Measurements from ENCODE around the gene ZNF654. TPM values are rescaled to one million over a fixed set of nuclear protein-coding genes. Genes with fewer than 3 reads are reported as not detected.

The ZNF654 gene
- total and polyA plus RNA-seq, 2 of the 13 experiments (the other 11 are each of a cell fraction or from before 2014, with no cell fraction given) = 1.8 to 4.1 TPM

DNA sequence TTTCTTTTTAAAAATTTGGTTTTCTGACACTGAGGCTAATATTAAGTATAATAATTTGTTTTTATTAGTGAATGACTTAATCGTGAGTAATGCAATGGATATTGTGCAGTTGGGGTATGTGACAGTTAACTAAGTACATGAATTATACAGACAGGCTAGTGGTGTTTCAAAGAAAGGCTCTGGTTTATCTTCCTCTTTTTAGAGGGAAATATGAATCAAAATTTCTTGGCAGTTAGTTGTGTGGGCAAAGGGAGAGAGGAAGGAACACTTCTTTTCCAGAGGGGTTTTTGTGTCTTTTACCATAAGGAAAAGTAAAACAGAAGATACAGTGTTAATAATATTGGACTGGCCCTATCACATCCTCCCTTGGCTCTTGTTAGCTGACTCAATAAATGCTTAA lies 2.7 kb downstream of the ZNF654 start:
- H3K4me3 ChIP-seq (replicated peaks in 1 of 3; ENCODE audit: insufficient read depth in 1 of 3, low read depth in 2 of 3, low read length in 3 of 3) = peak overlapping the region in 1 of 3 experiments; percentile 95; a peak in 2 of 6 replicates
- intact Hi-C loops (cut with micrococcal nuclease; ENCODE audit: unreplicated experiment) (no loop called here), in situ Hi-C loops (cut with HindIII; ENCODE audit: extremely low pct_ligation_motif_present, low pct_unique_long_range_greater_than_20kb) (no loop called here)
- H3K27ac ChIP-seq (ENCODE audit: extremely low read length, insufficient read depth, low read length) = no peak overlapping the region
- peaks cover 7% of the 10 kb centered on the region; the same call in 1 of the 2 replicates for H4K20me1 ChIP-seq (ENCODE audit: insufficient read depth, low read length)
- no peak for ATAC-seq
- no peak for DNase-seq (ENCODE audit: low spot score)
- H3K9me3 ChIP-seq (ENCODE audit: low read length) = no peaks in the 10 kb centered on the region
- POLR2A ChIA-PET = no interaction called here
- peak overlapping the region; percentile 71 for H3K4me2 ChIP-seq (ENCODE audit: low read depth, low read length)
- no peak overlapping the region for H3K9ac ChIP-seq (ENCODE audit: insufficient read depth, low read depth, low read length)
- peaks cover 87% of the 10 kb centered on the region for H3K79me2 ChIP-seq (ENCODE audit: insufficient read depth, low read length)
- 77% methylated on average over 1 of the region's 1 CpG for WGBS (ENCODE audit: low lambda C conversion rate)
- FAIRE-seq = no peak
- CTCF ChIA-PET (ENCODE audit: low intra/inter-chr PET ratio, low total read pairs) = no interaction called here
- H3K27me3 ChIP-seq (ENCODE audit: control insufficient read depth in 1 of 2, insufficient read depth in 2 of 2, low read length in 2 of 2) = no peaks in the 10 kb centered on the region; a peak in 1 of 5 replicates
- no TSS peak for BruUV-seq (replicated peaks)
- peaks cover 34% of the 10 kb centered on the region for H3K4me1 ChIP-seq (ENCODE audit: insufficient read depth, low read length)
- no peak overlapping the region for H2AFZ ChIP-seq (ENCODE audit: low read length)
- H3K36me3 ChIP-seq (replicated peaks in 1 of 2; ENCODE audit: control insufficient read depth in 1 of 2, insufficient read depth in 2 of 2, low read length in 2 of 2) = no peaks in the 10 kb centered on the region
- no peak for TF ChIP-seq ZHX2 (IDR thresholded peaks at IDR 0.05; ENCODE audit: low read depth)
- no peak for TF ChIP-seq ZHX2 (CRISPR knock-in tag; IDR thresholded peaks at IDR 0.05; ENCODE audit: borderline replicate concordance)
- TF ChIP-seq, protein P1, sequence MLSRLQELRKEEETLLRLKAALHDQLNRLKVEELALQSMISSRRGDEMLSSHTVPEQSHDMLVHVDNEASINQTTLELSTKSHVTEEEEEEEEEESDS (CRISPR knock-in tag; IDR thresholded peaks at IDR 0.05; ENCODE audit: borderline replicate concordance) = no peak
- TF ChIP-seq ATF7-NPFF (CRISPR knock-in tag; IDR thresholded peaks at IDR 0.05; ENCODE audit: low read depth) = no peak
- TF ChIP-seq ATF6 (CRISPR knock-in tag; conservative IDR thresholded peaks at IDR 0.05) = no peak
- TF ChIP-seq SNAPC2 (CRISPR knock-in tag; IDR thresholded peaks at IDR 0.05) = no peak
- no peak for TF ChIP-seq ZNF382 (CRISPR knock-in tag; IDR thresholded peaks at IDR 0.05; ENCODE audit: borderline replicate concordance)
- no peak for TF ChIP-seq SNRNP70 (IDR thresholded peaks at IDR 0.05; ENCODE audit: low read depth, low read length)
- TF ChIP-seq REL (CRISPR knock-in tag; conservative IDR thresholded peaks at IDR 0.05) = no peak
- TF ChIP-seq ZNF34 (CRISPR knock-in tag; IDR thresholded peaks at IDR 0.05; ENCODE audit: borderline replicate concordance) = no peak
- TF ChIP-seq GMEB2 (CRISPR knock-in tag; IDR thresholded peaks at IDR 0.05; ENCODE audit: low read depth) = no peak
- no peak for TF ChIP-seq HNRNPLL (IDR thresholded peaks at IDR 0.05; ENCODE audit: low read depth, low read length, poor library complexity, severe bottlenecking)
- no peak for TF ChIP-seq ZFP37 (CRISPR knock-in tag; IDR thresholded peaks at IDR 0.05; ENCODE audit: borderline replicate concordance)
- TF ChIP-seq HOMEZ (CRISPR knock-in tag; IDR thresholded peaks at IDR 0.05; ENCODE audit: low read depth) = no peak

Measured in HepG2 (cell line).